PFSK-1 (cell line): ENCODE data around the gene CCDC171.

Experiments
- FOXP2 ChIP-seq: optimal IDR thresholded peaks from 2 replicates; pipeline ENCODE3; 2011; ENCODE audit warnings: borderline replicate concordance, control low read depth, inconsistent platforms; ENCODE audit not compliant: insufficient read depth; ENCODE audit errors: extremely low read length, extremely low read depth
- POLR2AphosphoS5 ChIP-seq: IDR thresholded peaks from 2 replicates; pipeline ENCODE4 v1.6.1; 2012; ENCODE audit warnings: low read depth, mild to moderate bottlenecking, control low read depth, low read length, moderate library complexity
- SIN3A ChIP-seq: IDR thresholded peaks from 2 replicates; pipeline ENCODE4 v1.6.1; 2012; ENCODE audit warnings: mild to moderate bottlenecking, low read length, moderate library complexity, borderline replicate concordance; ENCODE audit not compliant: insufficient read depth
- TAF1 ChIP-seq: IDR thresholded peaks from 2 replicates; pipeline ENCODE4 v1.6.1; 2012; ENCODE audit warnings: low read length, control low read depth, borderline replicate concordance; ENCODE audit not compliant: insufficient read depth
- TF ChIP-seq, protein P1 (sequence below), 2 experiments: IDR thresholded peaks; 2 replicates each; pipeline versions ENCODE4 v1.6.1 to v1.8.0; 2011 to 2012; ENCODE audit warnings: low read depth in 2 of 2, low read length in 2 of 2, control low read depth in 1 of 2, inconsistent platforms in 1 of 2, mild to moderate bottlenecking in 1 of 2, moderate library complexity in 1 of 2; ENCODE audit not compliant: insufficient read depth in 1 of 2

DNA sequence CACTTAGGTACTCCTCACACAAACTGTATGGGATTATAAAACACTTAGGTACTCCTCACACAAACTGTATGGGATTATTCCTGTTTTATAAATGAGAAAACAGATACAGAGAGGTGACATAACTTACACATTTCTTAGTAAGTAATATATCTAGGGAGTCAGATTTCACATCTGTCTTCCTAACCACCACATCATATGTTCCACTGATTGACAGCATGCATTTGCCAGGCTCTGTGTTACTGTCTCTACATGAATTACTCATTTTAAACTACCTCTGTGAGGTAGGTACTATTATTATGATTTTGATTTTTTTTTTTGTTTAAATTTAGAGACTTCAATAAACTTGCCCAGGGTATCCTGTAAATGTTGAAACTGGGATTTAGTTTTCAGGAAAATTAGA lies 232.7 kb downstream of the CCDC171 start:
- no peak for TF ChIP-seq POLR2AphosphoS5
- TF ChIP-seq, protein P1, sequence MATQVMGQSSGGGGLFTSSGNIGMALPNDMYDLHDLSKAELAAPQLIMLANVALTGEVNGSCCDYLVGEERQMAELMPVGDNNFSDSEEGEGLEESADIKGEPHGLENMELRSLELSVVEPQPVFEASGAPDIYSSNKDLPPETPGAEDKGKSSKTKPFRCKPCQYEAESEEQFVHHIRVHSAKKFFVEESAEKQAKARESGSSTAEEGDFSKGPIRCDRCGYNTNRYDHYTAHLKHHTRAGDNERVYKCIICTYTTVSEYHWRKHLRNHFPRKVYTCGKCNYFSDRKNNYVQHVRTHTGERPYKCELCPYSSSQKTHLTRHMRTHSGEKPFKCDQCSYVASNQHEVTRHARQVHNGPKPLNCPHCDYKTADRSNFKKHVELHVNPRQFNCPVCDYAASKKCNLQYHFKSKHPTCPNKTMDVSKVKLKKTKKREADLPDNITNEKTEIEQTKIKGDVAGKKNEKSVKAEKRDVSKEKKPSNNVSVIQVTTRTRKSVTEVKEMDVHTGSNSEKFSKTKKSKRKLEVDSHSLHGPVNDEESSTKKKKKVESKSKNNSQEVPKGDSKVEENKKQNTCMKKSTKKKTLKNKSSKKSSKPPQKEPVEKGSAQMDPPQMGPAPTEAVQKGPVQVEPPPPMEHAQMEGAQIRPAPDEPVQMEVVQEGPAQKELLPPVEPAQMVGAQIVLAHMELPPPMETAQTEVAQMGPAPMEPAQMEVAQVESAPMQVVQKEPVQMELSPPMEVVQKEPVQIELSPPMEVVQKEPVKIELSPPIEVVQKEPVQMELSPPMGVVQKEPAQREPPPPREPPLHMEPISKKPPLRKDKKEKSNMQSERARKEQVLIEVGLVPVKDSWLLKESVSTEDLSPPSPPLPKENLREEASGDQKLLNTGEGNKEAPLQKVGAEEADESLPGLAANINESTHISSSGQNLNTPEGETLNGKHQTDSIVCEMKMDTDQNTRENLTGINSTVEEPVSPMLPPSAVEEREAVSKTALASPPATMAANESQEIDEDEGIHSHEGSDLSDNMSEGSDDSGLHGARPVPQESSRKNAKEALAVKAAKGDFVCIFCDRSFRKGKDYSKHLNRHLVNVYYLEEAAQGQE (IDR thresholded peaks at IDR 0.05; ENCODE audit: insufficient read depth in 1 of 2, low read depth in 2 of 2, low read length in 2 of 2) = no peak
- TF ChIP-seq TAF1 = no peak
- no peak for TF ChIP-seq FOXP2
- TF ChIP-seq SIN3A = no peak
